Neuronal stem cell (in vitro differentiated cells): ENCODE measurements around the gene APC2.

Source experiments
- DNase-seq: peaks from one replicate; pipeline ENCODE4 v3.0.0-alpha.2; 2013; ENCODE audit warnings: low spot score
- H2AFZ ChIP-seq: one replicate; pipeline ENCODE4 v1.6.1; 2013; ENCODE audit warnings: mild to moderate bottlenecking, low read length, inconsistent platforms
- H2AK5ac ChIP-seq: 2 replicates; pipeline ENCODE4 v1.6.1; 2013; ENCODE audit warnings: low read depth, mild to moderate bottlenecking, inconsistent platforms, low read length, moderate library complexity, mixed read lengths
- H2BK120ac ChIP-seq: 2 replicates; pipeline ENCODE4 v1.6.1; 2013; ENCODE audit warnings: low read depth, mild to moderate bottlenecking, inconsistent platforms, low read length, moderate library complexity, mixed read lengths
- H2BK12ac ChIP-seq: one replicate; pipeline ENCODE4 v1.6.1; 2013; ENCODE audit warnings: low read length, inconsistent platforms
- H2BK15ac ChIP-seq: 2 replicates; pipeline ENCODE4 v1.6.1; 2013; ENCODE audit warnings: mild to moderate bottlenecking, low read length, inconsistent platforms, mixed read lengths
- H2BK5ac ChIP-seq: one replicate; pipeline ENCODE4 v1.6.1; 2013; ENCODE audit warnings: inconsistent platforms, mild to moderate bottlenecking, low read length, moderate library complexity
- H3K14ac ChIP-seq: one replicate; pipeline ENCODE4 v1.6.1; 2013; ENCODE audit warnings: low read length, inconsistent platforms
- H3K18ac ChIP-seq: 2 replicates; pipeline ENCODE4 v1.6.1; 2013; ENCODE audit warnings: low read length, inconsistent platforms
- H3K23ac ChIP-seq: 2 replicates; pipeline ENCODE4 v1.6.1; 2013; ENCODE audit warnings: low read depth, mild to moderate bottlenecking, mixed read lengths, low read length, inconsistent platforms; ENCODE audit not compliant: poor library complexity
- H3K27ac ChIP-seq: replicated peaks from 3 replicates; pipeline ENCODE4 v1.5.1; 2013; ENCODE audit warnings: low read length, inconsistent platforms
- H3K27me3 ChIP-seq, 3 experiments: 2 replicates each; pipeline ENCODE4 v1.6.1; 2013; ENCODE audit warnings: low read length in 3 of 3, mild to moderate bottlenecking in 2 of 3, inconsistent platforms in 1 of 3, low read depth in 1 of 3, mixed read lengths in 1 of 3, moderate library complexity in 1 of 3; ENCODE audit not compliant: control insufficient read depth in 3 of 3, insufficient read depth in 3 of 3
- H3K36me3 ChIP-seq, 2 donors: replicated peaks in 1 of 2; 2 replicates each; pipeline ENCODE4 v1.6.1; 2013; ENCODE audit warnings: low read length in 2 of 2; ENCODE audit not compliant: control insufficient read depth in 2 of 2, insufficient read depth in 2 of 2
- H3K4ac ChIP-seq: 2 replicates; pipeline ENCODE4 v1.6.1; 2013; ENCODE audit warnings: inconsistent platforms, mild to moderate bottlenecking, low read length, moderate library complexity
- H3K4me1 ChIP-seq, 2 donors: 1 replicate in 1 of 2; 2 replicates in 1 of 2; pipeline ENCODE4 v1.6.1; 2013; ENCODE audit warnings: low read length in 2 of 2, low read depth in 1 of 2; ENCODE audit not compliant: control insufficient read depth in 2 of 2, insufficient read depth in 1 of 2
- H3K4me2 ChIP-seq: one replicate; pipeline ENCODE4 v1.6.1; 2013; ENCODE audit warnings: mild to moderate bottlenecking, low read length, inconsistent platforms; ENCODE audit not compliant: insufficient read depth, poor library complexity, severe bottlenecking
- H3K4me3 ChIP-seq, 2 donors: 2 replicates each; pipeline ENCODE4 v1.5.1; 2013; ENCODE audit warnings: low read length in 2 of 2, mild to moderate bottlenecking in 2 of 2, inconsistent platforms in 1 of 2, moderate library complexity in 1 of 2
- H3K79me1 ChIP-seq: one replicate; pipeline ENCODE4 v1.6.1; 2013; ENCODE audit warnings: low read depth, mild to moderate bottlenecking, inconsistent platforms, low read length, moderate library complexity
- H3K9ac ChIP-seq: one replicate; pipeline ENCODE4 v1.6.1; 2013; ENCODE audit warnings: mild to moderate bottlenecking, low read depth, low read length, inconsistent platforms; ENCODE audit not compliant: poor library complexity
- H3K9me3 ChIP-seq, 2 donors: replicated peaks in 1 of 2; 2 replicates each; pipeline versions ENCODE3 to v1.6.1; 2013; ENCODE audit warnings: low read length in 2 of 2, mild to moderate bottlenecking in 2 of 2, inconsistent platforms in 1 of 2, low read depth in 1 of 2, mixed read lengths in 1 of 2, moderate library complexity in 1 of 2; ENCODE audit not compliant: control insufficient read depth in 2 of 2, insufficient read depth in 1 of 2
- H4K8ac ChIP-seq: one replicate; pipeline ENCODE4 v1.6.1; 2013; ENCODE audit warnings: low read depth, mild to moderate bottlenecking, inconsistent platforms, low read length, moderate library complexity
- H4K91ac ChIP-seq: one replicate; pipeline ENCODE4 v1.6.1; 2013; ENCODE audit warnings: low read length, low read depth, mild to moderate bottlenecking, inconsistent platforms; ENCODE audit not compliant: poor library complexity
- WGBS, 2 donors: extraction: QIAGEN DNeasy Blood & Tissue Kit; methylation state at CpG; one replicate each; pipeline ENCODE4 v1.1.7; 2013; ENCODE audit warnings: missing lambda C conversion rate in 2 of 2, mixed read lengths in 1 of 2; ENCODE audit not compliant: insufficient read length in 2 of 2, insufficient replicate concordance in 1 of 2; ENCODE audit errors: extremely low coverage in 2 of 2; 5-methylcytosine and 5-hydroxymethylcytosine counted together

Gene APC2

GRCh38 chr19:1445185-1445931, 4.6 kb upstream of the APC2 start:
- DNase-seq = peak; percentile 80
- H2BK15ac ChIP-seq = peak overlapping the region; percentile 78
- peaks cover 0 to 2% of the 10 kb centered on the region in 2 donors for H3K9me3 ChIP-seq
- peak overlapping the region; percentile 95 for H3K18ac ChIP-seq
- H3K4me2 ChIP-seq = peak overlapping the region; percentile 95
- H3K36me3 ChIP-seq = peaks cover 23 to 30% of the 10 kb centered on the region in 2 donors
- no peak overlapping the region for H2BK12ac ChIP-seq
- H3K27me3 ChIP-seq = peaks cover 0 to 14% (median 0%) of the 10 kb centered on the region in 3 experiments
- no peak overlapping the region for H3K27ac ChIP-seq
- H2AK5ac ChIP-seq = peak overlapping the region; percentile 1
- H4K91ac ChIP-seq = no peak overlapping the region
- peak overlapping the region; percentile 98 for H2AFZ ChIP-seq
- H3K4ac ChIP-seq = no peak overlapping the region
- peaks cover 15 to 23% of the 10 kb centered on the region in 2 donors for H3K4me1 ChIP-seq
- no peak overlapping the region for H4K8ac ChIP-seq
- WGBS, 2 donors = no CpG with 5 or more reads among the region's 70 CpGs
- no peak overlapping the region for H2BK120ac ChIP-seq
- peak overlapping the region; percentile 60 to 77 for H3K4me3 ChIP-seq
- H3K23ac ChIP-seq = peak overlapping the region; percentile 89
- peak overlapping the region; percentile 5 for H2BK5ac ChIP-seq
- H3K9ac ChIP-seq = peak overlapping the region; percentile 60
- H3K14ac ChIP-seq = no peak overlapping the region
- H3K79me1 ChIP-seq = peaks cover 7% of the 10 kb centered on the region

GRCh38 chr19:1445932-1446712, 3.8 kb upstream of the APC2 start:
- peaks cover 23 to 30% of the 10 kb centered on the region in 2 donors for H3K4me1 ChIP-seq
- peak overlapping the region; percentile 69 for H2BK15ac ChIP-seq
- H4K91ac ChIP-seq = no peak overlapping the region
- H2BK12ac ChIP-seq = no peak overlapping the region
- H3K4me3 ChIP-seq = peak overlapping the region; percentile 60 to 81
- H3K14ac ChIP-seq = no peak overlapping the region
- peak overlapping the region; percentile 11 for H3K23ac ChIP-seq
- H3K9ac ChIP-seq = peak overlapping the region; percentile 86
- peak overlapping the region; percentile 95 for H3K4me2 ChIP-seq
- H3K79me1 ChIP-seq = peaks cover under 1% of the 10 kb centered on the region
- H2AK5ac ChIP-seq = peak overlapping the region; percentile 1
- no peak overlapping the region for H4K8ac ChIP-seq
- H3K27me3 ChIP-seq = peaks cover 0 to 14% (median 0%) of the 10 kb centered on the region in 3 experiments
- WGBS, 2 donors = no CpG with 5 or more reads among the region's 99 CpGs
- H2BK5ac ChIP-seq = no peak overlapping the region
- no peak overlapping the region for H3K4ac ChIP-seq
- H2BK120ac ChIP-seq = no peak overlapping the region
- no peaks in the 10 kb centered on the region for H3K9me3 ChIP-seq
- H3K36me3 ChIP-seq = peaks cover 16 to 22% of the 10 kb centered on the region in 2 donors
- H2AFZ ChIP-seq = peak overlapping the region; percentile 98
- peak overlapping the region; percentile 95 for H3K18ac ChIP-seq
- no peak overlapping the region for H3K27ac ChIP-seq
- peak; percentile 78 for DNase-seq

- peaks cover 8 to 14% of the 10 kb centered on the region in 2 donors for H3K36me3 ChIP-seq
- no peak overlapping the region for H2BK12ac ChIP-seq
- H3K9ac ChIP-seq = no peak overlapping the region
- no peak for DNase-seq
- H2AK5ac ChIP-seq = no peak overlapping the region
- H3K4me1 ChIP-seq = peaks cover 28 to 37% of the 10 kb centered on the region in 2 donors
- no peak overlapping the region for H3K4ac ChIP-seq
- peak overlapping the region; percentile 60 to 81 for H3K4me3 ChIP-seq
- no CpG with 5 or more reads among the region's 63 CpGs for WGBS, 2 donors
- H2BK5ac ChIP-seq = no peak overlapping the region
- peak overlapping the region; percentile 11 for H3K23ac ChIP-seq
- peak overlapping the region; percentile 98 for H2AFZ ChIP-seq
- H2BK120ac ChIP-seq = no peak overlapping the region
- no peaks in the 10 kb centered on the region for H3K9me3 ChIP-seq
- peak overlapping the region; percentile 17 for H3K18ac ChIP-seq
- no peaks in the 10 kb centered on the region for H3K79me1 ChIP-seq
- H3K14ac ChIP-seq = no peak overlapping the region
- no peak overlapping the region for H4K8ac ChIP-seq
- H2BK15ac ChIP-seq = no peak overlapping the region
- peaks cover 0 to 14% (median 0%) of the 10 kb centered on the region in 3 experiments for H3K27me3 ChIP-seq
- peak overlapping the region; percentile 95 for H3K4me2 ChIP-seq
- no peak overlapping the region for H3K27ac ChIP-seq
- no peak overlapping the region for H4K91ac ChIP-seq
Measured at GRCh38 chr19:1446713-1447481, 3.0 kb upstream of the APC2 start.
